Measurements from ENCODE around the gene GNG2. TPM values are rescaled to one million over a fixed set of nuclear protein-coding genes. Genes with fewer than 3 reads are reported as not detected.

GNG2 gene
- total RNA-seq, 1 experiment from 2014 or later = 8.6 TPM

GRCh38 chr14:51855234-51855633, 5.2 kb upstream of the GNG2 start:
- no peak for DNase-seq (ENCODE audit: low read depth)

GRCh38 chr14:51856792-51857296, 3.6 kb upstream of the GNG2 start:
- DNase-seq (ENCODE audit: low read depth) = no peak

- DNase-seq (ENCODE audit: low read depth) = no peak
Observed at GRCh38 chr14:51859131-51859530, 1.3 kb upstream of the GNG2 start.

GRCh38 chr14:51860825-51861499, 550 bp downstream of the GNG2 start:
- peak; percentile 31 for DNase-seq (ENCODE audit: low read depth)

GRCh38 chr14:51862176-51862796, 1.9 kb downstream of the GNG2 start:
- no peak for DNase-seq (ENCODE audit: low read depth)

GRCh38 chr14:51862860-51863259, 2.4 kb downstream of the GNG2 start:
- DNase-seq (ENCODE audit: low read depth) = no peak

- no peak for DNase-seq (ENCODE audit: low read depth)
Observed at GRCh38 chr14:51865953-51866747, 5.7 kb downstream of the GNG2 start.

GRCh38 chr14:51867741-51868140, 7.3 kb downstream of the GNG2 start:
- no peak for DNase-seq (ENCODE audit: low read depth)

GRCh38 chr14:51868405-51868804, 8.0 kb downstream of the GNG2 start:
- DNase-seq (ENCODE audit: low read depth) = no peak

- no peak for DNase-seq (ENCODE audit: low read depth)
Observed at GRCh38 chr14:51869411-51870100, 9.1 kb downstream of the GNG2 start.

GRCh38 chr14:51870606-51871005, 10.2 kb downstream of the GNG2 start:
- no peak for DNase-seq (ENCODE audit: low read depth)

GRCh38 chr14:51871846-51872245, 11.4 kb downstream of the GNG2 start:
- DNase-seq (ENCODE audit: low read depth) = no peak

GRCh38 chr14:51872396-51872795, 12.0 kb downstream of the GNG2 start:
- DNase-seq (ENCODE audit: low read depth) = no peak

GRCh38 chr14:51873221-51873893, 12.9 kb downstream of the GNG2 start:
- DNase-seq (ENCODE audit: low read depth) = peak; percentile 92

- DNase-seq (ENCODE audit: low read depth) = no peak
Observed at GRCh38 chr14:51877810-51878209, 17.4 kb downstream of the GNG2 start.

- no peak for DNase-seq (ENCODE audit: low read depth)
Observed at GRCh38 chr14:51879170-51879569, 18.8 kb downstream of the GNG2 start.

- DNase-seq (ENCODE audit: low read depth) = no peak
Observed at GRCh38 chr14:51880835-51881580, 20.6 kb downstream of the GNG2 start.

- DNase-seq (ENCODE audit: low read depth) = no peak
Observed at GRCh38 chr14:51881636-51882035, 21.2 kb downstream of the GNG2 start.

- DNase-seq (ENCODE audit: low read depth) = no peak
Observed at GRCh38 chr14:51883232-51883631, 22.8 kb downstream of the GNG2 start.

GRCh38 chr14:51884086-51884927, 23.9 kb downstream of the GNG2 start:
- peak; percentile 45 for DNase-seq (ENCODE audit: low read depth)
